Endothelial cell of umbilical vein (primary cell): ENCODE measurements around the gene IMPDH2. TPM values are rescaled to one million over a fixed set of nuclear protein-coding genes. Genes with fewer than 3 reads are reported as not detected.

Source experiments
- BruUV-seq: library from RNA; stranded (reverse); fragments of 400-500 nt; replicated peaks from 2 replicates; lab custom pipeline; 2021; lab: Mats Ljungman, UMichigan
- CTCF ChIA-PET: fragments of 300-600, 350-600 bp; sonication (Branson Sonifier 250); formaldehyde crosslinking; loops from one replicate; lab custom pipeline; 2021; ENCODE audit warnings: antibody characterized with exemption, inconsistent platforms; lab: Charles Lee
- POLR2A ChIA-PET: fragments of 300-600, 350-600 bp; sonication (Branson Sonifier 250); formaldehyde crosslinking; loops from one replicate; lab custom pipeline; 2021; ENCODE audit warnings: antibody characterized with exemption, inconsistent platforms; lab: Charles Lee
- DNase-seq: peaks from one replicate; pipeline ENCODE4 v3.0.0-alpha.2; 2011; ENCODE audit warnings: low read depth, low spot score
- FAIRE-seq: peaks from 2 replicates; lab custom pipeline; 2011; peaks lifted over from hg19 to GRCh38; lab: Jason Lieb, UNC
- H2AFZ ChIP-seq: 2 replicates; pipeline ENCODE4 v1.6.0; 2012; ENCODE audit warnings: low read depth, low read length, control low read depth, inconsistent platforms
- H3K27ac ChIP-seq: 2 replicates; pipeline ENCODE4 v1.5.1; 2011; ENCODE audit warnings: low read depth, mild to moderate bottlenecking, control low read depth, low read length, moderate library complexity; ENCODE audit not compliant: insufficient read depth
- H3K27me3 ChIP-seq, 2 experiments: 2 replicates each; pipeline versions ENCODE4 v1.6.0 to v1.6.1; 2011; ENCODE audit warnings: low read length in 2 of 2, mixed read lengths in 1 of 2; ENCODE audit not compliant: control insufficient read depth in 2 of 2, insufficient read depth in 2 of 2
- H3K36me3 ChIP-seq, 2 experiments: 2 replicates in 1 of 2; 3 replicates in 1 of 2; pipeline ENCODE4 v1.5.1; 2011; ENCODE audit warnings: low read length in 2 of 2, mild to moderate bottlenecking in 1 of 2, moderate library complexity in 1 of 2; ENCODE audit not compliant: control insufficient read depth in 2 of 2, insufficient read depth in 2 of 2; ENCODE audit errors: extremely low read depth in 1 of 2
- H3K4me1 ChIP-seq: 3 replicates; pipeline ENCODE4 v1.5.1; 2011; ENCODE audit warnings: mild to moderate bottlenecking, low read length; ENCODE audit not compliant: control insufficient read depth, insufficient read depth; ENCODE audit errors: extremely low read depth
- H3K4me2 ChIP-seq: 2 replicates; pipeline ENCODE4 v1.6.1; 2011; ENCODE audit warnings: low read length, control low read depth, mixed read lengths; ENCODE audit not compliant: insufficient read depth
- H3K4me3 ChIP-seq, 3 experiments: fragments of 200-600 bp in 1 of 3; sonication (generic), shearing (Covaris generic) in 1 of 3; replicated peaks in 1 of 3; 2 replicates each; pipeline ENCODE4 v1.5.1; 2011 to 2016; ENCODE audit warnings: control low read depth in 3 of 3, low read length in 3 of 3, mild to moderate bottlenecking in 2 of 3, inconsistent platforms in 1 of 3, low read depth in 1 of 3, moderate library complexity in 1 of 3; ENCODE audit not compliant: insufficient read depth in 1 of 3
- H3K79me2 ChIP-seq: 2 replicates; pipeline ENCODE4 v1.6.0; 2012; ENCODE audit warnings: low read length, inconsistent platforms; ENCODE audit not compliant: control insufficient read depth, insufficient read depth
- H3K9ac ChIP-seq: replicated peaks from 2 replicates; pipeline ENCODE3; 2011; ENCODE audit warnings: low read length, control low read depth; ENCODE audit not compliant: insufficient read depth; ENCODE audit errors: extremely low read depth
- H3K9me1 ChIP-seq: replicated peaks from 3 replicates; pipeline ENCODE4 v1.6.0; 2011; ENCODE audit warnings: mild to moderate bottlenecking, low read length; ENCODE audit not compliant: control insufficient read depth, insufficient read depth; ENCODE audit errors: extremely low read depth
- H3K9me3 ChIP-seq: replicated peaks from 2 replicates; pipeline ENCODE4 v1.5.1; 2012; ENCODE audit warnings: low read length, inconsistent platforms; ENCODE audit not compliant: control insufficient read depth, insufficient read depth
- H4K20me1 ChIP-seq: replicated peaks from 2 replicates; pipeline ENCODE3; 2011; ENCODE audit warnings: mild to moderate bottlenecking, low read length; ENCODE audit not compliant: control insufficient read depth, insufficient read depth; ENCODE audit errors: extremely low read depth
- EZH2 ChIP-seq: IDR thresholded peaks from 2 replicates; pipeline ENCODE4 v1.6.1; 2012; ENCODE audit warnings: borderline replicate concordance, low read depth, mild to moderate bottlenecking, moderate library complexity, low read length, inconsistent platforms; ENCODE audit not compliant: severe bottlenecking
- FOS ChIP-seq: IDR thresholded peaks from 2 replicates; pipeline ENCODE4 v1.6.1; 2011; ENCODE audit warnings: mild to moderate bottlenecking, low read length, moderate library complexity, borderline replicate concordance; ENCODE audit not compliant: insufficient read depth
- GATA2 ChIP-seq: IDR thresholded peaks from 2 replicates; pipeline ENCODE4 v1.7.0; 2011; ENCODE audit warnings: low read depth, mild to moderate bottlenecking, moderate library complexity, mixed read lengths, low read length; ENCODE audit not compliant: insufficient read length, insufficient read depth
- JUN ChIP-seq: IDR thresholded peaks from 2 replicates; pipeline ENCODE4 v1.6.1; 2011; ENCODE audit warnings: borderline replicate concordance, low read depth; ENCODE audit not compliant: insufficient read length, insufficient read depth
- MYC ChIP-seq: IDR thresholded peaks from one replicate; pipeline ENCODE4 v1.6.1; 2011; ENCODE audit warnings: mild to moderate bottlenecking, low read depth, low read length
- POLR2A ChIP-seq: IDR thresholded peaks from 2 replicates; pipeline ENCODE4 v1.6.1; 2012; ENCODE audit warnings: low read depth, mild to moderate bottlenecking, control low read depth, low read length
- POLR2AphosphoS5 ChIP-seq: IDR thresholded peaks from 2 replicates; pipeline ENCODE4 v1.6.1; 2012; ENCODE audit warnings: low read depth, mild to moderate bottlenecking, control low read depth, low read length, moderate library complexity; ENCODE audit not compliant: insufficient read depth
- dilution Hi-C: fragments of 300-500 bp; cut with MboI; formaldehyde crosslinking; loops from one replicate; pipeline ENCODE4 v1.15.0; 2019; ENCODE audit warnings: low sequenced_read_pairs; ENCODE audit not compliant: extremely low pct_ligation_motif_present
- intact Hi-C: fragments of 100-400 bp; cut with micrococcal nuclease; formaldehyde crosslinking; loops from one replicate; pipeline ENCODE4 v1.10.0; 2022
- polyA plus RNA-seq, 4 experiments: library from polyadenylated mRNA; depleted of rRNA in 3 of 4; stranded (reverse) in 3 of 4; unstranded in 1 of 4; fragments of >200 nt; gene quantifications; 2 replicates each; pipeline versions ENCODE4 v1.2.1 to v1.2.3, GENCODE V29; 2011 to 2012; ENCODE audit warnings: missing spikeins in 1 of 4
- total RNA-seq: library from RNA; stranded (reverse); gene quantifications from 2 replicates; pipeline ENCODE4 v1.2.3, GENCODE V29; 2021
- TF ChIP-seq, protein P1 (sequence below): IDR thresholded peaks from 2 replicates; pipeline ENCODE4 v1.6.1; 2011; ENCODE audit not compliant: insufficient read depth, insufficient read length
- TF ChIP-seq, protein P2 (sequence below), 2 donors: IDR thresholded peaks; 1 replicate in 1 of 2; 2 replicates in 1 of 2; pipeline ENCODE4 v1.5.1; 2011; ENCODE audit warnings: low read length in 2 of 2, mild to moderate bottlenecking in 2 of 2, moderate library complexity in 2 of 2, control low read depth in 1 of 2, inconsistent platforms in 1 of 2, low read depth in 1 of 2; ENCODE audit not compliant: insufficient read depth in 1 of 2; ENCODE audit errors: extremely low read depth in 1 of 2

Gene IMPDH2
- total and polyA plus RNA-seq, 2 donors (not counting 3 experiments of a cell fraction or from before 2014, with no cell fraction given) = 167 to 189 TPM

DNA sequence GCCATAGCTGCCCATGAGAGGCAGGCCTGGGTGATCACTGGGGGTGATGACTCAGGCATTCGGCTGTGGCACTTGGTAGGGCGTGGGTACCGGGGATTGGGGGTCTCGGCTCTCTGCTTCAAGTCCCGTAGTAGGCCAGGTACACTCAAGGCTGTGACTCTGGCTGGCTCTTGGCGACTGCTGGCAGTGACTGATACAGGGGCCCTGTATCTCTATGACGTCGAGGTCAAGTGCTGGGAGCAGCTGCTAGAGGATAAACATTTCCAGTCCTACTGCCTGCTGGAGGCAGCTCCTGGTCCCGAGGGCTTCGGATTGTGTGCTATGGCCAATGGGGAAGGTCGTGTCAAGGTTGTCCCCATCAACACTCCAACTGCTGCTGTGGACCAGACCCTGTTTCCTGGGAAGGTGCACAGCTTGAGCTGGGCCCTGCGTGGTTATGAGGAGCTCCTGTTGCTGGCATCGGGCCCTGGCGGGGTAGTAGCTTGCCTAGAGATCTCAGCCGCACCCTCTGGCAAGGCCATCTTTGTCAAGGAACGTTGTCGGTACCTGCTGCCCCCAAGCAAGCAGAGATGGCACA, 16.7 kb downstream of the IMPDH2 start:
- DNase-seq (no peak), FAIRE-seq (no peak)
- intact Hi-C loops = no loop called here
- peaks cover 36% of the 10 kb centered on the region for H3K79me2 ChIP-seq
- no peak overlapping the region for H3K9ac ChIP-seq
- no peak overlapping the region for H2AFZ ChIP-seq
- no TSS peak for BruUV-seq
- no peaks in the 10 kb centered on the region for H3K27me3 ChIP-seq
- ChIA-PET CTCF (interaction anchor here (3.5 to 12.8 kb wide), 2 partner anchors 9 to 24 kb away, joined by 18 to 254 read pairs; partner anchors contain the start of genes NDUFAF3 and P4HTM), POLR2A (interaction anchor here (1.1 to 1.9 kb wide), 2 partner anchors 9 to 10 kb away, joined by 3 to 12 read pairs; partner anchors contain the start of gene NDUFAF3)
- H3K36me3 ChIP-seq = peaks cover 5 to 51% of the 10 kb centered on the region in 2 experiments
- no peak overlapping the region for H3K4me3 ChIP-seq
- H3K4me2 ChIP-seq = no peak overlapping the region
- dilution Hi-C loops = no loop called here
- H3K27ac ChIP-seq = no peak overlapping the region
- no peaks in the 10 kb centered on the region for H4K20me1 ChIP-seq
- peaks cover 11% of the 10 kb centered on the region for H3K4me1 ChIP-seq
- TF ChIP-seq POLR2A (no peak), JUN (no peak), MYC (no peak), POLR2AphosphoS5 (no peak), EZH2 (no peak), GATA2 (no peak), FOS (no peak)
- TF ChIP-seq, protein P1, sequence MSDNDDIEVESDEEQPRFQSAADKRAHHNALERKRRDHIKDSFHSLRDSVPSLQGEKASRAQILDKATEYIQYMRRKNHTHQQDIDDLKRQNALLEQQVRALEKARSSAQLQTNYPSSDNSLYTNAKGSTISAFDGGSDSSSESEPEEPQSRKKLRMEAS = no peak
- TF ChIP-seq, protein P2, sequence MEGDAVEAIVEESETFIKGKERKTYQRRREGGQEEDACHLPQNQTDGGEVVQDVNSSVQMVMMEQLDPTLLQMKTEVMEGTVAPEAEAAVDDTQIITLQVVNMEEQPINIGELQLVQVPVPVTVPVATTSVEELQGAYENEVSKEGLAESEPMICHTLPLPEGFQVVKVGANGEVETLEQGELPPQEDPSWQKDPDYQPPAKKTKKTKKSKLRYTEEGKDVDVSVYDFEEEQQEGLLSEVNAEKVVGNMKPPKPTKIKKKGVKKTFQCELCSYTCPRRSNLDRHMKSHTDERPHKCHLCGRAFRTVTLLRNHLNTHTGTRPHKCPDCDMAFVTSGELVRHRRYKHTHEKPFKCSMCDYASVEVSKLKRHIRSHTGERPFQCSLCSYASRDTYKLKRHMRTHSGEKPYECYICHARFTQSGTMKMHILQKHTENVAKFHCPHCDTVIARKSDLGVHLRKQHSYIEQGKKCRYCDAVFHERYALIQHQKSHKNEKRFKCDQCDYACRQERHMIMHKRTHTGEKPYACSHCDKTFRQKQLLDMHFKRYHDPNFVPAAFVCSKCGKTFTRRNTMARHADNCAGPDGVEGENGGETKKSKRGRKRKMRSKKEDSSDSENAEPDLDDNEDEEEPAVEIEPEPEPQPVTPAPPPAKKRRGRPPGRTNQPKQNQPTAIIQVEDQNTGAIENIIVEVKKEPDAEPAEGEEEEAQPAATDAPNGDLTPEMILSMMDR (IDR thresholded peaks at IDR 0.05; ENCODE audit: extremely low read depth in 1 of 2, insufficient read depth in 1 of 2, low read depth in 1 of 2, low read length in 2 of 2) = no peak
- H3K9me3 ChIP-seq = no peaks in the 10 kb centered on the region
- H3K9me1 ChIP-seq = no peaks in the 10 kb centered on the region
